Panc1 (cell line): ENCODE results near the gene PHF5A. TPM values are rescaled to one million over a fixed set of nuclear protein-coding genes. Genes with fewer than 3 reads are reported as not detected.

Experiments used
- ATAC-seq: fragments of 200-7000 bp; cut with Tn5 transposase; 2 replicates; pipeline ENCODE4 v1.9.1; 2020; ENCODE audit warnings: mild to moderate bottlenecking, moderate library complexity
- BruUV-seq: library from RNA; stranded (reverse); fragments of 400-500 nt; replicated peaks from 2 replicates; lab custom pipeline; 2021; lab: Mats Ljungman, UMichigan
- CTCF ChIA-PET: fragments of 300-600 bp; sonication (Branson Sonifier 250); formaldehyde crosslinking; loops from one replicate; lab custom pipeline; 2022; ENCODE audit warnings: antibody characterized with exemption; lab: Charles Lee
- POLR2A ChIA-PET: fragments of 300-600 bp; sonication (Branson Sonifier 250); formaldehyde crosslinking; loops from one replicate; lab custom pipeline; 2022; ENCODE audit warnings: antibody characterized with exemption; lab: Charles Lee
- DNase-seq: peaks from one replicate; pipeline ENCODE4 v3.0.0-alpha.2; 2010; ENCODE audit warnings: low read depth, low spot score
- H3K27ac ChIP-seq: 2 replicates; pipeline ENCODE4 v1.5.1; 2011; ENCODE audit warnings: mild to moderate bottlenecking, low read length, inconsistent platforms
- H3K27me3 ChIP-seq: fragments of 200-500 bp; sonication (Bioruptor generic); 2 replicates; pipeline ENCODE4 v1.6.0; 2014; ENCODE audit warnings: low read length, inconsistent platforms; ENCODE audit not compliant: control insufficient read depth, insufficient read depth
- H3K36me3 ChIP-seq: fragments of 200-500 bp; sonication (Bioruptor generic); 2 replicates; pipeline ENCODE4 v1.5.1; 2014; ENCODE audit warnings: inconsistent platforms, mild to moderate bottlenecking, low read length, moderate library complexity; ENCODE audit not compliant: control insufficient read depth, insufficient read depth
- H3K4me1 ChIP-seq: 2 replicates; pipeline ENCODE4 v1.5.1; 2011; ENCODE audit warnings: inconsistent platforms, mild to moderate bottlenecking, low read length, moderate library complexity; ENCODE audit not compliant: control insufficient read depth, insufficient read depth
- H3K4me3 ChIP-seq, 2 experiments: 2 replicates each; pipeline ENCODE4 v1.5.1; 2011 to 2012; ENCODE audit warnings: low read depth in 2 of 2, low read length in 2 of 2, mild to moderate bottlenecking in 2 of 2, inconsistent platforms in 1 of 2, moderate library complexity in 1 of 2
- H3K9me3 ChIP-seq: fragments of 200-500 bp; sonication (Bioruptor generic); 2 replicates; pipeline ENCODE4 v1.5.1; 2014; ENCODE audit warnings: low read depth, mild to moderate bottlenecking, inconsistent platforms, low read length, moderate library complexity; ENCODE audit not compliant: control insufficient read depth, insufficient read depth
- POLR2AphosphoS5 ChIP-seq: IDR thresholded peaks from 2 replicates; pipeline ENCODE4 v1.6.1; 2012; ENCODE audit warnings: mild to moderate bottlenecking, low read depth, low read length, moderate library complexity
- SIN3A ChIP-seq: IDR thresholded peaks from 2 replicates; pipeline ENCODE4 v1.6.1; 2012; ENCODE audit warnings: low read depth, mild to moderate bottlenecking, low read length, moderate library complexity, borderline replicate concordance; ENCODE audit not compliant: insufficient read depth
- TCF7L2 ChIP-seq: IDR thresholded peaks from 2 replicates; pipeline ENCODE4 v1.6.1; 2011; ENCODE audit warnings: mild to moderate bottlenecking, low read depth, low read length, inconsistent platforms
- in situ Hi-C: cut with HindIII; loops from 2 replicates; pipeline ENCODE4 v1.10.0; 2016; ENCODE audit warnings: low sequenced_read_pairs, low pct_unique_long_range_greater_than_20kb
- intact Hi-C: fragments of 100-400 bp; cut with micrococcal nuclease; formaldehyde crosslinking; loops from one replicate; pipeline ENCODE4 v1.10.0; 2022; ENCODE audit not compliant: unreplicated experiment
- total RNA-seq: library from RNA; stranded (reverse); gene quantifications from one replicate; pipeline ENCODE4 v1.2.1, GENCODE V29; 2021; ENCODE audit not compliant: unreplicated experiment
- TF ChIP-seq, protein P1 (sequence below): fragments of 450-650 bp; IDR thresholded peaks from 2 replicates; pipeline ENCODE4 v1.5.1; 2017; ENCODE audit warnings: mild to moderate bottlenecking
- TF ChIP-seq, protein P2 (sequence below), 2 experiments: IDR thresholded peaks; 2 replicates each; pipeline ENCODE4 v1.6.1; 2011 to 2012; ENCODE audit warnings: low read depth in 2 of 2, control low read depth in 1 of 2, low read length in 1 of 2, mild to moderate bottlenecking in 1 of 2, moderate library complexity in 1 of 2; ENCODE audit not compliant: insufficient read depth in 1 of 2

PHF5A gene
- total RNA-seq, 1 experiment from 2014 or later, result 34.9 TPM

DNA sequence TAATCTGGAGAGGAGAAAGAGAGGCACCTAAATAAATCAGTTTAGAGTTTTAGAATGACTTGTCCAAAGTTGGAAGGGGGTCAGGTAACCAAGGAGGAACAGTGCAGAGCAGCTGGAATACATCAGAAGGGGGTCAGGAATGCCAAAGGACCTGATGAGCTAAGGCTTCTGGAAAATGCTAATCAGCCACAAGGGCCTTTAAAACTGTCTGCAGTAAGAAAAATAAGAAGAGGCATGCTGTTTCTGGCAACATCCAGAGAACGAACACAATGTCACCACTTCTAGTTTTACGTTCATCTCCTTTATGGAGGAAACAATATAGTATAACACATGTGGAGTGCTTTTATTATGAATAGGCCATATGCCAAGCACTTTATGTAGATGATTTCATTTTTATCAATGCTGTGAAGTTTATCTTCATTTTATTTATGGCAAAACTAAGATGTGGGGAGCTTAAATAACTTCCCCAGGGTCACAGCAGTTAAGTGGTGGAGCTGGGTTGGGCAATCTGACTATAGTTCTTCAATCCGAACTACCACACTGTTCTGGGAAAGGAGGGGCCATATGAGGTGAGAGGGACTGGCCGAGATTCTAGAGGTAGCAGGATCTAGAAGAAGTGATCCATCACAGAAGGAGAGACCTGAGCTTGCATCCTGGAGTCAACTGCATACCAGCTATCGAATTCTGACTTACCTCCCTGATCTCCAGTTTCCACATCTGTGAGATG lies 23.0 kb upstream of the PHF5A start:
- CTCF ChIA-PET, result no interaction called here

DNA sequence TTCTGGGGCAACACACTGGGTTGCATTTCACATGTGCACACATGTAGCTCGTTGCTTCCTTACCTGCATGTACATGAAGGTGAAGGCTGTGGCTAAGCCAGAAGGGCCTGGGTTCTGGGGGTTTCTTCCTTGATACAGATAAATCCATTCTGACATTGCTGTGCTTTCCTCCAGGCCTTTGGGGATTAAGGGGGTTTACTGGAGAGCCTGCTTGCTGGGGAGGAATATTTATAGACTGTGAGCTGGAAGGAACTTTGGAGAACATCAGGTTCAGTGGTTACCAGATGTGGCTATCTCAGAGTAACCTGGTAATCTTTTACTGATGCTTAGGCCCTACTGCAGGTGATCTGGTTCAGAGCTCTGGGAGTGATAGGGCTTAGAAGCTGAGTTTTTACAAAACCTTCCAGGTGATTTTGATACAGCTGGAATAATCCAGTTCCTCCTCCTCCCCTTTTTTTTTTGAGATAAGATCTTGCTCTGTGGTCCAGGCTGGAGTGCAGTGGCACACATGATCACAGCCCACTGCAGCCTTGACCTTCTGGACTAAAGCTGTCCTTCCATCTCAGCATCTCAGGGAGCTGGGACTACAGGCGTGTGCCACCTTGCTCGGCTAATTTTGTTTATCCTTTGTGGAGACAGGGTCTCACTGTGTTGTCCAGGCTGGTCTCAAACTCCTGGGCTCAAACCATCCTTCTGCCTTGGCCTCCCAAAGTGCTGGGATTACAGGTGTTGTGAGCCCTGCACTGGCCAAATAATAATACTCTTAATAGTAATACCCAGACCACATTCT lies 20.3 kb upstream of the PHF5A start:
- no peak overlapping the region for H3K27ac ChIP-seq
- POLR2A ChIA-PET, result no interaction called here
- BruUV-seq, result no TSS peak
- no peak for ATAC-seq
- TF ChIP-seq SIN3A, result no peak
- TF ChIP-seq POLR2AphosphoS5, result no peak
- TF ChIP-seq TCF7L2, result no peak
- TF ChIP-seq, protein P1, sequence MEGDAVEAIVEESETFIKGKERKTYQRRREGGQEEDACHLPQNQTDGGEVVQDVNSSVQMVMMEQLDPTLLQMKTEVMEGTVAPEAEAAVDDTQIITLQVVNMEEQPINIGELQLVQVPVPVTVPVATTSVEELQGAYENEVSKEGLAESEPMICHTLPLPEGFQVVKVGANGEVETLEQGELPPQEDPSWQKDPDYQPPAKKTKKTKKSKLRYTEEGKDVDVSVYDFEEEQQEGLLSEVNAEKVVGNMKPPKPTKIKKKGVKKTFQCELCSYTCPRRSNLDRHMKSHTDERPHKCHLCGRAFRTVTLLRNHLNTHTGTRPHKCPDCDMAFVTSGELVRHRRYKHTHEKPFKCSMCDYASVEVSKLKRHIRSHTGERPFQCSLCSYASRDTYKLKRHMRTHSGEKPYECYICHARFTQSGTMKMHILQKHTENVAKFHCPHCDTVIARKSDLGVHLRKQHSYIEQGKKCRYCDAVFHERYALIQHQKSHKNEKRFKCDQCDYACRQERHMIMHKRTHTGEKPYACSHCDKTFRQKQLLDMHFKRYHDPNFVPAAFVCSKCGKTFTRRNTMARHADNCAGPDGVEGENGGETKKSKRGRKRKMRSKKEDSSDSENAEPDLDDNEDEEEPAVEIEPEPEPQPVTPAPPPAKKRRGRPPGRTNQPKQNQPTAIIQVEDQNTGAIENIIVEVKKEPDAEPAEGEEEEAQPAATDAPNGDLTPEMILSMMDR, result no peak
- TF ChIP-seq, protein P2, sequence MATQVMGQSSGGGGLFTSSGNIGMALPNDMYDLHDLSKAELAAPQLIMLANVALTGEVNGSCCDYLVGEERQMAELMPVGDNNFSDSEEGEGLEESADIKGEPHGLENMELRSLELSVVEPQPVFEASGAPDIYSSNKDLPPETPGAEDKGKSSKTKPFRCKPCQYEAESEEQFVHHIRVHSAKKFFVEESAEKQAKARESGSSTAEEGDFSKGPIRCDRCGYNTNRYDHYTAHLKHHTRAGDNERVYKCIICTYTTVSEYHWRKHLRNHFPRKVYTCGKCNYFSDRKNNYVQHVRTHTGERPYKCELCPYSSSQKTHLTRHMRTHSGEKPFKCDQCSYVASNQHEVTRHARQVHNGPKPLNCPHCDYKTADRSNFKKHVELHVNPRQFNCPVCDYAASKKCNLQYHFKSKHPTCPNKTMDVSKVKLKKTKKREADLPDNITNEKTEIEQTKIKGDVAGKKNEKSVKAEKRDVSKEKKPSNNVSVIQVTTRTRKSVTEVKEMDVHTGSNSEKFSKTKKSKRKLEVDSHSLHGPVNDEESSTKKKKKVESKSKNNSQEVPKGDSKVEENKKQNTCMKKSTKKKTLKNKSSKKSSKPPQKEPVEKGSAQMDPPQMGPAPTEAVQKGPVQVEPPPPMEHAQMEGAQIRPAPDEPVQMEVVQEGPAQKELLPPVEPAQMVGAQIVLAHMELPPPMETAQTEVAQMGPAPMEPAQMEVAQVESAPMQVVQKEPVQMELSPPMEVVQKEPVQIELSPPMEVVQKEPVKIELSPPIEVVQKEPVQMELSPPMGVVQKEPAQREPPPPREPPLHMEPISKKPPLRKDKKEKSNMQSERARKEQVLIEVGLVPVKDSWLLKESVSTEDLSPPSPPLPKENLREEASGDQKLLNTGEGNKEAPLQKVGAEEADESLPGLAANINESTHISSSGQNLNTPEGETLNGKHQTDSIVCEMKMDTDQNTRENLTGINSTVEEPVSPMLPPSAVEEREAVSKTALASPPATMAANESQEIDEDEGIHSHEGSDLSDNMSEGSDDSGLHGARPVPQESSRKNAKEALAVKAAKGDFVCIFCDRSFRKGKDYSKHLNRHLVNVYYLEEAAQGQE (IDR thresholded peaks at IDR 0.05; ENCODE audit: insufficient read depth in 1 of 2, low read depth in 2 of 2, low read length in 1 of 2), result no peak
- in situ Hi-C loops, result no loop called here
- CTCF ChIA-PET, result no interaction called here
- no peaks in the 10 kb centered on the region for H3K36me3 ChIP-seq
- H3K9me3 ChIP-seq, result no peaks in the 10 kb centered on the region
- no peak overlapping the region for H3K4me3 ChIP-seq
- intact Hi-C loops, result no loop called here
- no peaks in the 10 kb centered on the region for H3K27me3 ChIP-seq
- no peaks in the 10 kb centered on the region for H3K4me1 ChIP-seq
- no peak for DNase-seq

More for the DNA sequence above, 23.0 kb upstream of the PHF5A start:
- DNase-seq, result no peak
- Histone ChIP-seq H3K4me3 (no peak overlapping the region), H3K36me3 (no peaks in the 10 kb centered on the region), H3K9me3 (no peaks in the 10 kb centered on the region), H3K27ac (no peak overlapping the region), H3K27me3 (no peaks in the 10 kb centered on the region), H3K4me1 (no peaks in the 10 kb centered on the region)
- TF ChIP-seq SIN3A, result no peak
- TF ChIP-seq, protein P2 (IDR thresholded peaks at IDR 0.05; ENCODE audit: insufficient read depth in 1 of 2, low read depth in 2 of 2, low read length in 1 of 2), result no peak
- TF ChIP-seq, protein P1, result no peak
- TF ChIP-seq POLR2AphosphoS5, result no peak
- TF ChIP-seq TCF7L2, result no peak
- no TSS peak for BruUV-seq
- POLR2A ChIA-PET, result interaction anchor here (0.9 kb wide), 1 partner anchor 23 kb away, joined by 3 read pairs; the partner anchor contains the start of genes ACO2 and PHF5A
- in situ Hi-C loops (no loop called here), intact Hi-C loops (no loop called here)
- no peak for ATAC-seq
